T-helper 9 cell (primary cell): ENCODE measurements around the gene SLC43A2.
"Not testable (repeated sequence)": the region's sequence is repeated elsewhere in the genome, so short reads cannot be mapped to it uniquely, and the experiment has no call there.

Experiments
- DNase-seq: peaks from one replicate; pipeline ENCODE4 v3.0.0-alpha.2; 2020

Gene SLC43A2

DNA sequence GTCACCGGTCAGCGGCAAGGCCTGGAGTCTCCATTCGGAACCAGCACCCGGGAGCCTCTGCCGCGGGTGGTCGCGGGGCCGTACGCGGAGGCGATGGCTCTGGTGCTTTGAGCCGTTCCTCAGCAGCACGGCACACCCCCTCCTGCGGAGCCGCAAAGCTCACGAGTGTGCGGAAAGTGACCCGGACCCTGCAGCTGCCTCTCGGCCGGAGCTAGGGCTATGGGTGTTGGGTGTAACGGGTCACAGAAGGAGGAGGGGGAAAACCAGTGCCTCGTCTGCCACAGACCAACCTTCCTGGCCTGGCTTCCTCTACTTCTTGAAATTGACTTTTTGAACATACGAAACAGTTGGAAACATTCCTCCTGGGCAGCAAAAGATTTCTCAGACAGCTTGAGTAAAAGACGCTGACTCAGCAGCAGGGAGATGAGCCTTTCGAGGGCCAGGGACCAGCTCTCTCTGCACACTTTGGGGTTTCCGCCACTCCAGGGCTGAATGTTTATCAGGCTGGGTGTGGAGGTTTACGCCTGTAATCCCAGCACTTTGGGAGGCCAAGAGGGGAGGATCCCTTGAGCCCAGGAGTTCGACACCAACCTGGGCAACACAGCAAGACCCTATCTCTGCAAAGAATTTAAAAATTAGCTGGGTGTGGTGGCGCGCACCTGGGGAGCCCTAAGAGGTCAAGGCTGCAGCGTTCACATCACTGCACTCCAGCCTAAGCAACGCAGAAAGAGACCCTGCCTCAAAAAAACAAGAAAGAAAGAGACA, 39.6 kb downstream of the SLC43A2 start:
- DNase-seq: no peak

DNA sequence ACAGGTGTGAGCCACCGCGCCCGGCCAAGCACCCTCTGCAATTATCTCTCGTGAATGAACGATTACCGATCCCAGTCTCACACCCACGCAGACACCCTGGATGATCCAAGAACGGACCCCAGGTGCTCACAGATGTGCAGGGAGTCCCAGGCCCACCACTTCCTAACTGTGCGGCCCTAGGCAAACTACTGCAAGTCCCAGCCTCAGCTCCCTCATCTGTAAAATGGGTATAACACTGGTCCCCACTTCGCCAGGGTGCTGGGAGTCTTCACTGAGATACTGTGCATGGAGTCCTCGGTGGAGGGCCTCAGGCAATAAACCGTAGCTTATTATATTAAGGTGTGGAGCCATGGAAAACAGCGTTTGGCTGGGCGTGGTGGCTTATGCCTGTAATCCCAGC, 44.5 kb downstream of the SLC43A2 start:
- no peak for DNase-seq

- DNase-seq: no peak
These were observed 45.1 kb downstream of the SLC43A2 start for GRCh38 chr17:1583556-1583955.

DNA sequence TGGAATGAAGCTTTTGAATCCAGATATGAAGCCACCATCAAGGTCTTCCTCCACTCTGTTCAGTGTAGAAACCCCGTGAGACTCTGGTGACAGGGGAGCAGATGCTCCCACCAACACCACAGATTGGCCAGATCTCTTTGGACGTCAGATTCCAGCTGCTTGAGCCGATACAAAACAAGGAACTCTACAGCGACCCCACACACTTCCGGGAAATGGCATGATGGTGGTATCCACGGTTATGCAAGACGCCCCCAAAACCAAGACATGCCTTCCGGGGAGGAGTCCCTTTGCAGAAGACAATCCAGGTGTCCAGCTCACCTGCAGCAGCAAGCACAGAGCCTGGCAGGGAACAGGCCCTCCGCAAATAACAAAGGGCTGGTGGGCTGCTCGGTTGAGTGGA, 46.3 kb downstream of the SLC43A2 start:
- no peak for DNase-seq

GRCh38 chr17:1580979-1581676, 47.5 kb downstream of the SLC43A2 start:
- DNase-seq: no peak

DNA sequence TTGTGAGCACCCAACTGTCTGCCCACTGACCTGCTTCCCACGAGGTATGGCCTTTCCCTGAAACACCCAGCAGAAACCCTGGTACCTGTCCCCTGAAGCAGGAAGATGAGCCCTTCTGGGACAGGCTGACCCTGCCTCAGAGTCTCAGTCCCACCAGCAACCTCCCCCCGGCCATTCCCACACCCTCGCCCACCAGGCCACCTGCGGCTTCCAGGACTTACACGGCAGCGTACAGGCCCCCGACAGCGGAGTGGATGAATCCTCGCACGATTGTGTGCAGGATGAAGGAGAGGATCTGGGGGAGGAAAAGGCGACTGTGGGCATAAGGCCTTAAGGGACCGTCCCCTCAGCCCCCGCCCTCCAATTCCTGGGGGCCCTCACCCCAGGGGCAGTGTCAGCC, 50.6 kb downstream of the SLC43A2 start:
- DNase-seq: no peak

DNA sequence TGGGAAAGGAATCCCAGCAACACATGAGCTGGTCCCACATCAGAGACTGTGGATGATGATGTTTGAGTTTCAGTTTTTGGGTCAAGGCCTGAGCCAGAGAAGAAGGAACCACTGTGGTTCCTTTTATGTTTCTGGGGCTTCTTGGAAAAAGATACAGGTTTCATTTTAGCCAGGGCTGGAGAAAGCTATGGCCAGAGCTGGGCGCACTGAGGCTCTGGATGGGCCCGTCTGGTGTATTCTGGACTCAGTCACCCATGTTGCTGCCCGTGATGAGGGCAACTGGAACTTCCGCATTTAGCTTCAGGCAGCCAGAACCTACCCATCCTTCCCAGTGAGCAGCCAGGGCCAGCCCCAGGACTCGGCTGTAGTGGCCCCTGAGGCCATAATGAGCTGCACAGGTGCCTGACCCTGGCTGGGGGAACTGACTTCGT, 51.0 kb downstream of the SLC43A2 start:
- DNase-seq: no peak

GRCh38 chr17:1577182-1577581, 51.5 kb downstream of the SLC43A2 start:
- no peak for DNase-seq

DNA sequence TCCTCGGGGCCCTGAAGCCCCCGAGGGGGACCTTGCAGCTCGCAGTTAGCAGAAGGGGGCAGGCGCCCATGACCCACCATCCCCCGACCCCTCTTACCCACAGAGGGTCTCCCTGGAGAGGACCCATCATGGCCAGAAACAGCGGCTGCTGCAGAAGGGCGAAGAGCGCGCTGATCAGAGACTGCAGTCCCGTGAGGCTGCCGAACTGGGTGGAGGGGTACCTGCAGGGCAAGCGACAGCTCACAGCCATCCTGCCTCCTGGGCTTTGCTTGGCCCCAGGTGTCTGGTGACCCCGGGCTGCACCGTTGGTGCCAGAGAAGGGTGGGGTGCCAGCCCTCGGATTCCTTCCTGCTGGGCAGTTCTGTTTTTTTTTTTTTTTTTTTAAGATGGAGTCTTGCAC, 52.1 kb downstream of the SLC43A2 start:
- DNase-seq: no peak

GRCh38 chr17:1574697-1575471, 53.8 kb downstream of the SLC43A2 start:
- DNase-seq: no peak

DNA sequence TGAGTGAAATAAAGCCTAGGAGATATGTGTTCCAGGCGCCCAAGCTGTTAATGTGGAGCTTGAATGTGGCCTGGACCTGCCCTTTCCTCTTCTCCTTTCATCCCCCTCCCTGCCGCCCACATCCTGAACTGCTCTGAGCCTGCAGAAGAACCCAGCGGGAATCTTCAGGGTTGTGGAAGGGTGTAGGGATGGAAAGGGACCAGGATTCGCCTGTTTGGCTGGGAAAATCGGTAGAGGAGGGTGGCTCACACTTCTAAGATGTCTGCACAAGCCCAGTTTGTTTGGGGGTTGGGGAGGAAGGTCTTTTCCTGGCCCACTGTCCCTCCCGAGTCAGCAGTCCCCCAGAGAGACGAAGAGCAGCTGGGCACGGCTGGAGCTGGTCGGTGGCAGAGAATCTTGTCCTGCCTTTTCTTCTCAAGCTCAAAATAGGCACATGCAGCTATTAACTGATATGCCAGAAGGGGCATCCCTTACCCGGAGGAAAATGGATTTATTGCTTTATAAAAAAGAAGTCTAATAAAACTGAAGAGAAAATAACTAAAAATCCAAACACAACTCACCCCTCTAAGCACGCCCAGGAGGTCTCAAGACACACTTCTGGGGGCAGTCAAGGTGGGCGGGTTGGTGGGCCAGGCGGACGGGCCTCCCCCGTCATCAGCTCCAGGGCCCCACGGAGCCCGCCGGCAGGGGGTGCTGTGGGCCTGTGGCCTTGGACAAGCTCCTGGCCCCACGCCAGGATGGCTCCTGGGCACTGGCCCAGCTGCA, 54.5 kb downstream of the SLC43A2 start:
- DNase-seq: peak; percentile 48

GRCh38 chr17:1572646-1573045, 56.0 kb downstream of the SLC43A2 start:
- not testable (repeated sequence) for DNase-seq

DNA sequence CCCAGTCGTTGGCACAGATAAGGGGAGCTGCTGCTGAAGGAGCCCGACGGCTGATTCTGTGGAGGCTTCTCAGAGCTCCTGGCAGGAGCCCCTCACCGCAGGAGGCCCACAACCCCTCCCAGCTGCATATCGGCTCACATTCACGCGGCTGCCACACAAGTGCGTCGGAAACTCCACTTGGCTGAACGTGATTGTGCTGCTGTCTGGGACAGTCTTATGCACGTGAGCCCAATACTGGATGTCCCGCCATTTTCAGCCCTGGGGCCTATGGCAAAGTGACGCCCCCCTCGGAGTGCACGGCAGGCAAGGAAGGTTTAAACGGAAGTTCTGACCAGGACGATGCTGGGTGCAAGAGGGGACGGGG, 57.3 kb downstream of the SLC43A2 start:
- no peak for DNase-seq

GRCh38 chr17:1568950-1569810, 59.5 kb downstream of the SLC43A2 start:
- DNase-seq: no peak

DNA sequence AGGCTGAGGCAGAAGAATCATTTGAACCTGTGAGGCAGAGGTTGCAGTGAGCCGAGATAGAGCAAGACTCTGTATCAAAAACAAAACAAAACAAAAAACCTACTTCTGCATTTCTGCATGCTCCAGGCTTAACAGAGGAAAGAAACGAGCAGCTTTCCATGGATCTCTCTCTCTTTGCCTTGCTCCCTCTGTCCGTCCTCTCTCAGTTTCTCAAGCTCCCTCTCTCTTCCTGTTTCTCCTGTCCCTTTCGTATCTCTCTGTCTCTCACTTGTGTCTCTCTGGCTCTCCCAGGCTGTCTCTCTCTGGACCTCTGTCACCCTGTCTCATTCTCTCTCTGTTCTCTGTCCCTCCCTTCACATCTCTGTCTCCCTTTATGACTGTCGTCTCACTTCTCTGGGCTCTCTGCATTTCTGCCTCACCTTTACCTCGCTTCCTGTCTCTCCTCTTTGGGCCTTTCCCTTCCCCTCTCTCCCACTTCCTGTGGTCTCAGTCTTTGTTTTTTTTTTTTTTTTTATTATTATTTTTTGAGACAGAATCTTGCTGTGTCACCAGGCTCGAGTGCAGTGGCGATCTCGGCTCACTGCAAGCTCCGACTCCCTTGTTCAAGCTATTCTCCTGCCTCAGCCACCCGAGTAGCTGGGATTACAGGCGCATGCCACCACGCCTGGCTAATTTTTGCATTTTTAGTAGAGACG, 62.0 kb downstream of the SLC43A2 start:
- DNase-seq: no peak

DNA sequence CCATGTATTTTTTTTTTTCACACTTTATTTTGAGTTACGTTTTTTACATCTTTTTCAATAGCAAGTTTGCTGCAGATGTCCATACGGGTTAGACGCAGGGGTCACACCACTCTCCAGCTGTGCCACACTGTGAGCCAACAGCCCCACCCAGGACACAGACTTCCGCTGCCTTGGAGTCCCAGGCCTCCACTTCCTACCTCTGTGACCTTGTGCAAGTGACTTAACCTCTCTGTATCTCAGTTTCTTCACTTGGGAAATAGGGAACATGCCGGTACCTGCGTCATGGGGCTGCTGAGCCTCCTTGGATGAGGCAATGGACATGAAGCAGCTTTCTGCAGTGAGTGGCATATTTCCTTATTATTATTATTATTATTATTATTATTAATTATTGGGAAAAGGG, 62.8 kb downstream of the SLC43A2 start:
- no peak for DNase-seq

DNA sequence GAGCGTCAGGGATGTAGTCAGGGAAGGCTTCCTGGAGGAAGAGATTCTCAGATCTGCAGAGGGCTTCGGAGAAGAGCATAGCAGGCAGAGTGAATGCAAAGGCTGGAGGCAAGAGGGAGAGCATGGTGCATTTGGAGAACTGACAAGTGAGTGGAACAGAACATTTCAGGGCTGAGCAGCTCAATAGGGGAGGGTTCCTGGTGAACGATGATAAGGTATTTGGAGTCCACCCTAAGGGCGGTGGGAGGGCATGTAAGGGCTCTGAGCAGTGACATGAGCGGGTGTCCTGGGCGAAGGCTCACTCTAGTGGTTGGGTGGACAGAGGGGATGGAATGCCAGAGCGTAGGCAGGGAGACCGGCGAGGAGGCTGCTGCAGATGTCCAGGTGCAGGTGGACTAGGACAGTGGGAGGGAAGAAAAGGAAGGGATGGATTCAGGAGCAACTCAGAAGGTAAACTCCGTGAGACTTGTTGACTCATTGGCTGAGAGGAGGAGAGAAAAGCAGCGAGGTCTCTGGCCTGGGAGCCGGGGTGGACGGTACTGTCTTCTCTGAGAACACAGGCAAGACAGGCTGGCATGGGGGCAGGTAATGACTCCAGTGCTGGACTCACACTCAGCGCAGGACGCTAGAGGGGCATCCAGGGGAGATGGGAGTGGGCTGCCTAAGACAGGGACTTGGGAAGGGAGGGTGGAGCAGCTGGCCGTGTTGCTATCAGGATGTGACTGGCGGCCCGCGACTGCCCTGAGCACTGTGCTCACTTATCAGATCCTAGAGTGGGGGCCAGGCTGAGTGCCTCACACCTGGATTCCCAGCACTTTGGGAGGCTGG, 64.6 kb downstream of the SLC43A2 start:
- DNase-seq: no peak

- DNase-seq: not testable (repeated sequence)
These were observed 65.2 kb downstream of the SLC43A2 start for GRCh38 chr17:1563471-1563785.

- DNase-seq: no peak
These were observed 66.4 kb downstream of the SLC43A2 start for GRCh38 chr17:1562176-1562643.

DNA sequence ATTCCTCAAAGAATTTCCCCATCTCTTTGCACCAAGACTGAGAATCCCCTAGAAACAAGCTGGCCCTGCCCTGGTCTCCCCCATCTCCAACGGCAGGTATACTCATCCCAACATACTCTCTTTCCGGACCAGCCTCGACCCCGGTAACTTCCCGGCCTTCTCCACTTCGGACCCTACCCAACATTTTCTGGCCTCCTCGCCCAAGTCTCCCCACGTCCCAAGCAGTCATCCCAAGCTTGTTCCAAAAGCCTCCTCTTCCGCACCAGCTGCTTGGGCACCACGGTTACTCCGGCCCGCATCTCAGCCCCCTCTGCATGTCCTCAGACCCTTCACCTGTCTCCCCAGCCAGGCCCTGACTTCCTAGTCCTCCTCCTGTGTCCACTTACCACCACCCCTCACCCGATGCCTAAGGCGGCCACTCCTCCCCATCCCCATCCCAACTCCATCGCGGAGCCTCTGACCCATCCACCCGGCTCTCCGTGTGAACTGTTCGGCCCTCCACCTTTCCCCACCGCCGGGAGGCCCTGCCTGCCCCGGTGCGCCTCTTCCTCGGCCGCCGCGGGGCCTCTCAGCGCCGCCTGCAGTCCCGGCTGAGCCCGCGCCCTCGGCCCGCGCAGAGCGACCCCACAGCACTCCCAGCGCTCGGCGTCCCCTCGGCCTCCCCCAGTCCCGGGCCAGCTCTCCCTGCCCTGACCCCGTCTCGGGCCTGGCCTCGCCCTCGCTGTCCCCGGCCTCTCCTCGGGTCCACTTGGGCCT, 67.0 kb downstream of the SLC43A2 start:
- peak; percentile 24 for DNase-seq
